ENCODE data around the gene IP6K3.

DNA sequence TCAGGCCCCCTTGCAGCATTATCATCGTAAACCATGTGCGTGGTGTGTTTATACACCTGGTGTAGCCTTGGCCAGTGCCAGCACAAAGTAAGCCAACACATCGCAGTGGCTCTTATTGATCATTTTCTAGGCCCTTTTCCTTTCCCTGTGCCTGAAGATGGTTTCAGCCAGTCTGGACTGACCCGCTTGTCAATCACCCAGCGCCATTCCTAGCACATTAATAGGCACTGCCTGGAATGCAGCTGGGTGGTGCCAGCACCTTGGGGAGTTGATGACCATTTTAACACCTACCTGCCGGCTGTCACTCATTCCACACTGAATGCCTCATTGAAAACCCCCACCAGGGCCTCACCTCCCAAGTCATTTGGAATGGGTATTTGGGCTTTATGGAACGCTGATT is 30.3 kb downstream of the IP6K3 start:
- TF ChIP-seq CTCF (IDR thresholded peaks at IDR 0.05) (no peak), POLR2A (IDR thresholded peaks at IDR 0.05) (no peak)

All from testis (tissue), 2 donors.